ENCODE results near the gene NOX1.
"Not testable (repeated sequence)": the region's sequence is repeated elsewhere in the genome, so short reads cannot be mapped to it uniquely, and the experiment has no call there.

NOX1 gene

DNA sequence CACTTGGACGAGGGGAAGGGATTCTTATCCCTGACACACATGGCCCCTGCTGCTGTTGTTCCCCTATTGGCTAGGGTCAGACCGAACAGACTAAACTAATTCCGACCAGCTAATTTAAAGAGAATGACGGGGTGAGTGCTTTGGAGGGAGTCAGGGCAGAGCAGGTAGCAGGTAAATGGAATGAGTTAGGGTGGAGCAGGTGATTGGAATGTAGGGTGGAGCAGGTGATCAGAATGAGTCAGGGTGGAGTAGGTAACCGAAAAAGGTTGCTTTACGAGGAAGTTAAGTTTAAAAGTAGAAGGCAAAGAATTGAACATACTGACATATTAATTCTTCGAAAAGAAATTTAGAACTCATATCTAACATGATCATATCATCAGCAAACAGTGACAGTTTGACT lies 65.9 kb downstream of the NOX1 start:
- H3K79me2 ChIP-seq (ENCODE audit: control insufficient read depth, insufficient read depth, low read length, poor library complexity); H3K4ac ChIP-seq (ENCODE audit: low read depth, low read length); H3K4me2 ChIP-seq (ENCODE audit: low read length); H3K23ac ChIP-seq (ENCODE audit: low read length); H4K12ac ChIP-seq (ENCODE audit: low read depth, low read length); H3K27me3 ChIP-seq (ENCODE audit: insufficient read depth, low read length); H3K79me1 ChIP-seq (ENCODE audit: low read length); H3K4me3 ChIP-seq (ENCODE audit: low read depth, low read length); H3K9me3 ChIP-seq (ENCODE audit: insufficient read depth, low read depth, low read length); H3K9ac ChIP-seq (ENCODE audit: low read length); H2BK12ac ChIP-seq (ENCODE audit: low read length); H2BK5ac ChIP-seq (ENCODE audit: low read depth, low read length, poor library complexity); H4K8ac ChIP-seq (ENCODE audit: low read depth, low read length); H3K27ac ChIP-seq (ENCODE audit: low read depth, low read length); H4K91ac ChIP-seq (ENCODE audit: low read depth, low read length); H2BK120ac ChIP-seq (ENCODE audit: insufficient read depth, low read length, poor library complexity); H2AFZ ChIP-seq (ENCODE audit: insufficient read depth, low read length, poor library complexity); DNase-seq; H3K36me3 ChIP-seq (ENCODE audit: control insufficient read depth in 1 of 2, insufficient read depth in 2 of 2, low read length in 2 of 2); H3K14ac ChIP-seq (ENCODE audit: low read length); H3K18ac ChIP-seq (ENCODE audit: low read length); H3K4me1 ChIP-seq (ENCODE audit: control insufficient read depth in 1 of 2, insufficient read depth in 2 of 2, low read length in 2 of 2); H2AK5ac ChIP-seq (ENCODE audit: low read length): not testable (repeated sequence)
- WGBS (ENCODE audit: extremely low coverage, insufficient coverage, insufficient read length) = no CpG with 5 or more reads among the region's 7 CpGs

DNA sequence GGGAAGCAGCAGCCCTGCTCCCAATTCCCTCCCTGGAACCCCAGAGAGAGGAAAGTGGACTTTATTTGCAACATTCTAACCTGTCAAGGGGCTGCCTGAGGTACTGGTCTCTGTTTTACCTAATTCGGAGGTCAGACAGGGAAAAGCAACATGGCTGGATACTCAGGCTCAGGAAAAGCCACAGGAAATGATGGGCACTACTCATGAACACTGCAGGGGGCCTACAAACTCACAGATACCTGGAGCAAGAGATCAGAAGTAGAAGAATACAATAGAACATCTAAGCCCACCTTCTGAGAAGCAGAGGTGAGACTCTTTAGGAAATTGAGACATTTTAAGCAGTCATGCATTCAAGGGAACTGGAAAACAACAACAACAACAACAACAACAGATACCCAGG lies 69.4 kb downstream of the NOX1 start:
- Histone ChIP-seq H3K27me3 (ENCODE audit: insufficient read depth, low read length) (no peaks in the 10 kb centered on the region), H3K36me3 (ENCODE audit: control insufficient read depth in 1 of 2, insufficient read depth in 2 of 2, low read length in 2 of 2) (no peaks in the 10 kb centered on the region), H2BK5ac (ENCODE audit: low read depth, low read length, poor library complexity) (no peak overlapping the region), H3K4me1 (ENCODE audit: control insufficient read depth in 1 of 2, insufficient read depth in 2 of 2, low read length in 2 of 2) (no peaks in the 10 kb centered on the region), H3K4me2 (ENCODE audit: low read length) (no peak overlapping the region), H2AFZ (ENCODE audit: insufficient read depth, low read length, poor library complexity) (no peak overlapping the region), H3K23ac (ENCODE audit: low read length) (no peak overlapping the region), H2BK120ac (ENCODE audit: insufficient read depth, low read length, poor library complexity) (no peak overlapping the region), H4K8ac (ENCODE audit: low read depth, low read length) (no peak overlapping the region), H4K12ac (ENCODE audit: low read depth, low read length) (no peak overlapping the region), H4K91ac (ENCODE audit: low read depth, low read length) (no peak overlapping the region), H3K79me1 (ENCODE audit: low read length) (no peaks in the 10 kb centered on the region), H3K9ac (ENCODE audit: low read length) (no peak overlapping the region), H3K14ac (ENCODE audit: low read length) (no peak overlapping the region), H3K79me2 (ENCODE audit: control insufficient read depth, insufficient read depth, low read length, poor library complexity) (no peaks in the 10 kb centered on the region), H3K4ac (ENCODE audit: low read depth, low read length) (no peak overlapping the region), H3K18ac (ENCODE audit: low read length) (no peak overlapping the region), H3K9me3 (ENCODE audit: insufficient read depth, low read depth, low read length) (no peaks in the 10 kb centered on the region), H3K27ac (ENCODE audit: low read depth, low read length) (no peak overlapping the region), H3K4me3 (ENCODE audit: low read depth, low read length) (no peak overlapping the region), H2AK5ac (ENCODE audit: low read length) (no peak overlapping the region), H2BK12ac (ENCODE audit: low read length) (no peak overlapping the region)
- no CpG with 5 or more reads among the region's 1 CpG for WGBS (ENCODE audit: extremely low coverage, insufficient coverage, insufficient read length)
- DNase-seq = no peak

DNA sequence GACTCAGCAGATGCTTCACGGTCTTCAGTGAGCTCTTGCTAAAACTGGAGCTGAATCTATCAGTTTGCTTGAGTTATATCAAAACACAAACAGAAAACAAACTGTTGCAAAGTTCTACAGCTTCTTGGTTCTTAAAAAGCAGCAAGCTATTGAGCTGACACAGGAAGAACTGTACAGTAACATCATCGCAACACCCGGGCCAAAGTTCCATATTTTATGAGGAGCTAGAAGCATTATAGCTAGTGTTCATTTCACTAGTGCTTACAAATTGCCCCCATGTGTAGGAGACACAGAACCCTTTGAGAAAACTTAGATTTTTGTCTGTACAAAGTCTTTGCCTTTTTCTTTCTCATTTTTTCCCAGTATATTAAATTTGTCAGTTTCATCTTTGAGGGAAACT lies 71.3 kb downstream of the NOX1 start:
- Histone ChIP-seq H2AFZ (ENCODE audit: insufficient read depth, low read length, poor library complexity) (no peak overlapping the region), H3K4ac (ENCODE audit: low read depth, low read length) (no peak overlapping the region), H3K4me2 (ENCODE audit: low read length) (no peak overlapping the region), H3K27ac (ENCODE audit: low read depth, low read length) (no peak overlapping the region), H3K18ac (ENCODE audit: low read length) (no peak overlapping the region), H3K14ac (ENCODE audit: low read length) (no peak overlapping the region), H4K8ac (ENCODE audit: low read depth, low read length) (no peak overlapping the region), H3K79me2 (ENCODE audit: control insufficient read depth, insufficient read depth, low read length, poor library complexity) (no peaks in the 10 kb centered on the region), H3K79me1 (ENCODE audit: low read length) (no peaks in the 10 kb centered on the region), H2BK5ac (ENCODE audit: low read depth, low read length, poor library complexity) (no peak overlapping the region), H3K9ac (ENCODE audit: low read length) (no peak overlapping the region), H3K9me3 (ENCODE audit: insufficient read depth, low read depth, low read length) (no peaks in the 10 kb centered on the region), H2BK120ac (ENCODE audit: insufficient read depth, low read length, poor library complexity) (no peak overlapping the region), H4K12ac (ENCODE audit: low read depth, low read length) (no peak overlapping the region), H2AK5ac (ENCODE audit: low read length) (no peak overlapping the region), H3K23ac (ENCODE audit: low read length) (no peak overlapping the region), H3K4me1 (ENCODE audit: control insufficient read depth in 1 of 2, insufficient read depth in 2 of 2, low read length in 2 of 2) (no peaks in the 10 kb centered on the region), H4K91ac (ENCODE audit: low read depth, low read length) (no peak overlapping the region), H3K36me3 (ENCODE audit: control insufficient read depth in 1 of 2, insufficient read depth in 2 of 2, low read length in 2 of 2) (no peaks in the 10 kb centered on the region), H3K4me3 (ENCODE audit: low read depth, low read length) (no peak overlapping the region), H3K27me3 (ENCODE audit: insufficient read depth, low read length) (no peaks in the 10 kb centered on the region), H2BK12ac (ENCODE audit: low read length) (no peak overlapping the region)
- no CpG with 5 or more reads among the region's 3 CpGs for WGBS (ENCODE audit: extremely low coverage, insufficient coverage, insufficient read length)
- DNase-seq = no peak

DNA sequence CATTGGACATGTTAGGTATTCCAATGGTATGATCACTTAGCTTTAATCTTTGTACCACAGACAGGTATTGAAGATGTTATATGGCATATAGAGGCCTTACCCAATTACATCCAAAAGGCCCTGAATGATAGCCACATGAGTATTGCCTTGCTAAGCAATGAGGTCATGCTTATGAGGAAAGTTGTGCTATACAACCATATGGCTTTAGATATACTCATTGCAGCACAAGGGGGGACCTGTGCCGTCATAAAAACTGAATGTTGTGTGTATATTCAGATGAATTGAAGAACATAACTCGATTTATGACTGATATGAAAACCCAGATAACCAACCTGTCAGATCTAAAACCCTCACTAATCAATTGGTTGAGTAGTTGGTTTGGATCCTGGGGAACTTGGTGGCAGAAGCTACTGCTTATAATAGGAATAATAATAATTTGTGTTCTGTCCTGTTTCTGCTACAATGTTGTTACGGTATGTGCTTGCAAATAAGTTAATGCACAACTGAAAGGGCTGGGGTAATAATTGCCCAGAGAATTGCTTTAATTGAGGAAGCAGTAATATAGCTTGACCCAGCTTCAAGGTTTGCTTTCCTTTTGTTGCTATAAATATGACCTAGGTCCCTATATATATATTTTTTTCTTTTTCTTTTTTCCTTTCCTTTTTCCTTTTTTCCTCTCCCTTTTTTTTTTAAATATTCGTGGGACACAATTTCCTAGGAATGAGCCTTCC lies 75.5 kb downstream of the NOX1 start:
- Histone ChIP-seq H2AK5ac (ENCODE audit: low read length) (no peak overlapping the region), H3K27ac (ENCODE audit: low read depth, low read length) (no peak overlapping the region), H2BK12ac (ENCODE audit: low read length) (no peak overlapping the region), H3K4me1 (ENCODE audit: control insufficient read depth in 1 of 2, insufficient read depth in 2 of 2, low read length in 2 of 2) (no peaks in the 10 kb centered on the region), H3K4ac (ENCODE audit: low read depth, low read length) (no peak overlapping the region), H2AFZ (ENCODE audit: insufficient read depth, low read length, poor library complexity) (no peak overlapping the region), H3K18ac (ENCODE audit: low read length) (no peak overlapping the region), H3K4me2 (ENCODE audit: low read length) (no peak overlapping the region), H4K12ac (ENCODE audit: low read depth, low read length) (no peak overlapping the region), H4K8ac (ENCODE audit: low read depth, low read length) (no peak overlapping the region), H3K9ac (ENCODE audit: low read length) (no peak overlapping the region), H3K79me2 (ENCODE audit: control insufficient read depth, insufficient read depth, low read length, poor library complexity) (no peaks in the 10 kb centered on the region), H4K91ac (ENCODE audit: low read depth, low read length) (no peak overlapping the region), H2BK5ac (ENCODE audit: low read depth, low read length, poor library complexity) (no peak overlapping the region), H3K14ac (ENCODE audit: low read length) (no peak overlapping the region), H2BK120ac (ENCODE audit: insufficient read depth, low read length, poor library complexity) (no peak overlapping the region), H3K4me3 (ENCODE audit: low read depth, low read length) (no peak overlapping the region), H3K23ac (ENCODE audit: low read length) (no peak overlapping the region), H3K9me3 (ENCODE audit: insufficient read depth, low read depth, low read length) (no peaks in the 10 kb centered on the region), H3K79me1 (ENCODE audit: low read length) (no peaks in the 10 kb centered on the region), H3K27me3 (ENCODE audit: insufficient read depth, low read length) (no peaks in the 10 kb centered on the region), H3K36me3 (ENCODE audit: control insufficient read depth in 1 of 2, insufficient read depth in 2 of 2, low read length in 2 of 2) (no peaks in the 10 kb centered on the region)
- no peak for DNase-seq
- no CpG with 5 or more reads among the region's 4 CpGs for WGBS (ENCODE audit: extremely low coverage, insufficient coverage, insufficient read length)

Data from trophoblast cell (in vitro differentiated cells and primary cell).